DMS 273 (cell line): ENCODE measurements around the gene CCDC3.
A peak's percentile ranks its signal among the peaks of the same experiment; 100 is the strongest.

Experiments
- DNase-seq: peaks from one replicate; lab custom pipeline; 2025; ENCODE audit not compliant: unreplicated experiment; lab: John Stamatoyannopoulos, UW

The CCDC3 gene

DNA sequence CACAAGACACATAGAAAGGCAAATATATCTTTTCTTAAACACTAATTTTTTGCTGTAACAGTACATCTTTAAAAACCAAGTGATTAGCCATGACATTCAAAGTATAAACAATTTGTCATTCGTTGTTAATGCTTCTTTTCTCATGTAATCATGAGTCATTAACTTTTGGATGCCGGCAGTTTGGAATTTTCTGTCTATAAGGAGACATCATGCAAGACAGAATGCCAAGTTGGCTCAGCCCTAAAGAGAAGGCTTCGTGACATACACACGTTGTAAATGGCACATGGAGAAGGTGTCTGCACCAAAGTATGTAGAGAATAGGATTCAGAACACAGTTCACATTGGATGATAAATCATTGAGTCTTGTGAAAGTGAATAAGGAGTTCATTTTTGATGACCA is 35.9 kb downstream of the CCDC3 start:
- DNase-seq, result no peak

DNA sequence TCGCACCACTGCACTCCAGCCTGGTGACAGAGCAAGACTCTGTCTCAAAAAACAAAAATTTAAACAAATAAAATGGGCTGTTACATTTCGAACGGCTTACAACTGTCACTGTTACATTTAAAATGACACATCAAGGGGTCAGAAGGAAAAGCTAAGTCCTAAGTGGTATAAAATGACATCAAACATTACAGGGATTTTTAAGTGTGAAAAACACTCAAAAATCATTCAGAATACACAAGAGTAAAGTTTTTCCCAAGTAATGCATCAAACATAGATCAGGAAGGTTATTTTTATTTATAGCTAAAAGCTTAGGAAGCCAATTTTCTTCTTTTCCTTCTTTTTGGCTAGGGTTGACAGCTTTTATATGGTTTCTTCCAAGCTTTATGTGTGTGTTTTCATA is 39.0 kb downstream of the CCDC3 start:
- no peak for DNase-seq

DNA sequence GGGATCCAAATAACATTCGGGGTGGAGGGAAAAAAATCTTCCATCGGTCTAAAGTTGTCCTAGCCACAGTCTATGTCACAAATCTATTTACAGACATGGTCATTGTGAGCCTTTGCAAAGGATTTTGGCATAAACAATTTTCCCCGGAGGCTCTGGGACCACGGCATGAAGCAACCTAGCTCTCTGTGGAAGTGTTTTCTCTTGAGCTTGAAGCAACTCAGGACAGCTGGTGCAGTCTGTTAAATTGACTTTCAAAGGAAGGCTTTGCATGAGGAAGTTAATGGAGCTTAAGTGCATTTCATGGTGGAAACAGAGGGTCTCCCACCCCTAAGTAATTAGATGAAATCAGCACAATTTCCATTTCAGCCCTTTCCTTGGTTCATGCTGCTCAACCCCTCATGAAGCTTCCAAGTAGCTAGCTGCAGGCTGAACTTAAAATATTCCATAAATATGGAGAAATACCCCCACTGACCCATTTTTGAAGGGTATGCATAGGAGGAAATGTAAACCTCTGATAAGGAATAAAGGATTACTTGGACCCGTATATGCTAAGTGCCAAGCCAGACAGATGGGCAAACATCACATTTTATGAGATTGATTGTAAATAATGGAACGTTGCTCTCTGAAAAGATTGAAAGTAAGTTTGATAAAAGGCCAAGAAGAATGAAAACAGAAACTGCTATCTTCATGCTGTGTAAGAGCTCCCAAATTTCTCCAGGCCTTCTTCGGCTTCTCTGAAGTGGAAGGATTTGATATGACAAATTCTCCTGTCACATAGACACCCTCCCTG is 39.9 kb downstream of the CCDC3 start:
- peak; percentile 19 for DNase-seq

- no peak for DNase-seq
Observed at GRCh38 chr10:12960941-12961340, 40.6 kb downstream of the CCDC3 start.

- no peak for DNase-seq
Observed at GRCh38 chr10:12960334-12960898, 41.1 kb downstream of the CCDC3 start.

- DNase-seq, result no peak
Observed at GRCh38 chr10:12958546-12959110, 42.9 kb downstream of the CCDC3 start.

GRCh38 chr10:12957081-12957480 is 44.4 kb downstream of the CCDC3 start:
- no peak for DNase-seq

DNA sequence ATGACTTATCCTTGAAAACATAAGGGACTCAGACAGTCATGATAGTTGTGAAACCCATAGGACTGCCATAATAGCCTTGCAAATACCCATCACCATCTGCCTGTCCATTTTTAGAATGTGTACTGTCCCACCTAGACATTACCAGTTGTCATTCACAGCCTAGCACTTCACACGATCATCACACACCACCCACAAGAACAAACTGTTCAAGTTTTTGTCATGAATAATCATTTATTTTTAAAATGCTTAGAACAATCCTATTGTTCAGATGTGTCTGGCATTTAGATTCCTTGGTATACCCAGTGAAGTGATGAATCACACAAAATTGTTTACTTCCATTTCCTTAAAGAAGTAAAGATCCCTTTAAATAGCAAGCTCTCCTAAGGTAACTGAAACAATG is 46.6 kb downstream of the CCDC3 start:
- DNase-seq, result no peak

DNA sequence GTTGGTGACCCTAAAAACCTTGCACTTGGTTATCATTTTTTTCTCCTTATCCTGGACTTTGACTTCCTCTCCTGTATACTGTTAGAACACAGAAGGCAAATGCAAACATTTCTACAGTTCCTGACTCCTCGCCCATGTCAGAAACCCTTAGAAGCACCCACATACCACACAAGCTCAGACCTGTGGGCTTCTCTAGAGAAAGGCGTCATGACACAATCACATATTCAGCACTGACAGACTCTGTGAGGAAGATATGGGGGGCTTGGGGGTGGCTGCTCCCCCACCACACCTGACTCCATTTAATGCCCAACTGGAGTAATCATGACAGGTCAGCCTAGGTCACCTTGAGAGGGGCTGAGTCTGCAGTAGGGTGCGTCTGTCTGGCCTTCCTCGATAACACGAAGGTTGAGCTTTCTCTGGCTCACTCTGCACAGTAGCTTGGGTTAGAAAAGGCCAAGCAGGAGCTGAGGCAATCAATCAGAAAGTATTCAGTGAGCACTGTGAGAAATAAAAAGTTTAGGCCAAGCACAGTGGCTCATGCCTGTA is 50.9 kb downstream of the CCDC3 start:
- no peak for DNase-seq

DNA sequence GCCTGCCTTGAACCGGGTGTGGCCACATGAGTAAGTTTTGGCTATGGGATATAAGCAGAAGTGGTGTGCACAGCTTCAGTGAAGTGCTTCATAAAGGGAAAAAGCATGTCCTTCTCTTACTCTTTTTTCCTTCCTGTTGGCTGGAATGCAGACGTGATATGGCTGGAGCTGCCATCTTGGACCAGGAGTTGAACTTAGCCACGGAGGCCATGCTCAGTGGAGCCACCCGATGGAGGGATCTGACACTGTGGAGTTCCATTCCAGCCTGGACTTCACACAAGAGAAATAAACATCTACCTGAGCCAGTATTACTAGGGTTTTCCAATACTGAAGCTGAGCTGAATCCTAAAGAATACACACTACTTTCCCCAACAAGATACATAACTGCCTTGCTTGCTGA is 52.3 kb downstream of the CCDC3 start:
- peak; percentile 28 for DNase-seq

GRCh38 chr10:12947741-12948140 is 53.8 kb downstream of the CCDC3 start:
- DNase-seq, result no peak

- no peak for DNase-seq
Observed at GRCh38 chr10:12946372-12946771, 55.1 kb downstream of the CCDC3 start.

DNA sequence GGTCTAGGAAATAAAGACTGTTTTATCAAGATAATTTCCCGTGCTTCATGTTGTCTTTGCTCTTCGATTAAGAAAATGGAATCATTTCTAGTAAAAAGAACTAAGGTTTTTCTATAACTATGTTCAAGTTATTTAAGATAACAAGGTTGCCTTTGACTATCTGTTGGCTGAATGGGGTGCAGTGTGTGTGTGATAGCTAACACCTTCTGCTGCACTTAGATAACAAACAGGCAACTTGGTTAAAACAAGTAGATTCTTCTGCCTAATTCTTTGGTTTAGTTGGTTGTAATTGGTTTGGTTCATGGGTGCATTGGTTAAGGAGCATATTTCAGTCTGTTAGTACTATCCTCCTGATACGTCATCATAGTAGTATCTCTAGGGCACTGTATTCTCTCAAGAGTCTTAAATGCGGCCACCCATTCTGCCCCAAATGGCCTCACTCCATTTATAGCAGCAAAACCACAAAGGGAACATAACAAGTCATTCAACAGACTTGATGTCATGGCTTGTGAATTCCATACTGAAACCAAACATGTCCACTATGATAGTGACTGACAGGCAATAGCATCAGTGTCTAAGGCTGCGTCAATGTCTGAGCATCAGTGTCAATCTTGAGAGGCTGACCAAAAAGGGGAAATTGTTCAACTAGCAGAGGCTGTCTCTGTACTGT is 55.7 kb downstream of the CCDC3 start:
- DNase-seq, result no peak

GRCh38 chr10:12944931-12945330 is 56.6 kb downstream of the CCDC3 start:
- DNase-seq, result no peak

DNA sequence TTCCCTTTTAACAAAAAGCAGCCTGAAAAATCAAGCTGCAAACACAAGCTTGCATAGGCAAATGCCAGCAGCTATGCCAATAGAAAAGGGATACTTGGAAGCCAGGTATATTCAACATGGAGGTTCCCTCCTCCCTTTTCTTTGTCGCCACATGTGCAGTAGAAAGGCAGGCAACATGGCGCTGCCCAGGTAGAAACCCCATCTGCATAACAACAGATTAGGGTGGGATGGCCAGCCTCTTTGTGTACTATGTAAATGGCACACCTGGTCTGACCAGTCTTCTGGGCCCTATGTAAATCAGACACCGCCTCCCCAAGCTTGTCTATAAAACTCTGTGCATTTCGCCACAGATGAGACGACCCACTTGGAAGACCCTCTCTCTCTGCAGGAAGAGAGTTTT is 58.1 kb downstream of the CCDC3 start:
- no peak for DNase-seq

GRCh38 chr10:12941966-12942365 is 59.5 kb downstream of the CCDC3 start:
- no peak for DNase-seq

- no peak for DNase-seq
Observed at GRCh38 chr10:12940791-12941190, 60.7 kb downstream of the CCDC3 start.

DNA sequence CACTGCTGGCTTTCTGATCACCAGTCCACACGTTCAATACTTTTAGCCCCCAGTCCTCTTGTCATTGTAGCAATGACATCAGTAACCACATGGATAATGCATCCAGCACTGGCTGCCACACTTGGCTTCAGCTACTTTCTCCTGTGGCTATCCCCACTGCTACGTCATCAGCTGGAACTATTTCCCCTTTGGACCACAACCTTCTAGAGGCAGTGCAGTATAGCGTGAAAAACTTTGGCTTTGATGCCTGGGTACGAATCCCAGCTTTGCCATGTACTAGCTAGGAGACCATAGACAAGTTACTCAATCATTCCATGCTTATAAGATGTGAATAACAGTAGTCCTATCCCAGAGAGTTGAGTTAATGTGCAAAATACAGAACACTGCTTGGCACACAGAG is 63.2 kb downstream of the CCDC3 start:
- no peak for DNase-seq

GRCh38 chr10:12937527-12937926 is 64.0 kb downstream of the CCDC3 start:
- DNase-seq, result no peak

GRCh38 chr10:12934777-12935176 is 66.7 kb downstream of the CCDC3 start:
- DNase-seq, result no peak

- no peak for DNase-seq
Observed at GRCh38 chr10:12929381-12929780, 72.1 kb downstream of the CCDC3 start.

DNA sequence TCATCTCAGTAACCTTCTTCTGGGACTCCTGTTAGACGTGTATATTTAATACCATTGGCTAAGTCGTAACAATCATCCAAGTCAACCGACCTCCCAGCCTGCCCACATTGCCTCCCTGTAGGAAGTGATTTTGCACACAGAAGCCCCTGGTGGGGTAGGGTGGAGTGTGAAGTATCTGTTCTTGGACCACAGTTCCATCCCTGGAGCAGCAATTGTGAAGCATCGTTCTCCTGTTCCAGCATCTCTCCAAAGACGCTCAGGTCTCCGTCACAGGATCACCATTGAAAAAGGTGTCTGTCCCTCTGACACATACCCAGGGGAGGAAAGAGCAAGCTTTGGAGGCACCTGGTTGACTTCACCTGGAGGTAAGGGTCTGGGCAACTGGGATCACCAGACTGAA is 72.9 kb downstream of the CCDC3 start:
- no peak for DNase-seq
